PC-3 (cell line): Measurements from ENCODE around the gene COL27A1. TPM values are rescaled to one million over a fixed set of nuclear protein-coding genes. Genes with fewer than 3 reads are reported as not detected.

Source experiments
- ATAC-seq: fragments of 200-7000 bp; cut with Tn5 transposase; 2 replicates; pipeline ENCODE4 v1.9.1; 2020; ENCODE audit warnings: mild to moderate bottlenecking, moderate library complexity
- BruUV-seq: library from RNA; stranded (reverse); fragments of 400-500 nt; replicated peaks from 2 replicates; lab custom pipeline; 2021; lab: Mats Ljungman, UMichigan
- CTCF ChIA-PET: fragments of 300-600 bp; sonication (Branson Sonifier 250); formaldehyde crosslinking; loops from one replicate; lab custom pipeline; 2022; ENCODE audit warnings: antibody characterized with exemption; lab: Charles Lee
- POLR2A ChIA-PET: fragments of 300-600 bp; sonication (Branson Sonifier 250); formaldehyde crosslinking; loops from one replicate; lab custom pipeline; 2022; ENCODE audit warnings: antibody characterized with exemption; ENCODE audit not compliant: unreplicated experiment; lab: Charles Lee
- DNase-seq: peaks from one replicate; pipeline ENCODE4 v3.0.0-alpha.2; 2015
- H2AFZ ChIP-seq: fragments of 300-600 bp; sonication (generic); 2 replicates; pipeline ENCODE4 v1.6.0; 2016; ENCODE audit warnings: antibody characterized with exemption, low read length
- H3F3A ChIP-seq: fragments of 300-600 bp; sonication (generic); one replicate; pipeline ENCODE4 v1.6.0; 2017; ENCODE audit warnings: antibody characterized with exemption, low read length, control low read depth, mild to moderate bottlenecking; ENCODE audit not compliant: unreplicated experiment
- H3K27ac ChIP-seq: fragments of 300-600 bp; sonication (generic); 2 replicates; pipeline ENCODE4 v1.5.1; 2016; ENCODE audit warnings: mild to moderate bottlenecking, low read length
- H3K27me3 ChIP-seq: fragments of 300-600 bp; sonication (generic); 2 replicates; pipeline ENCODE4 v1.6.1; 2016; ENCODE audit warnings: low read length, mixed read lengths
- H3K36me3 ChIP-seq: fragments of 300-600 bp; sonication (generic); 2 replicates; pipeline ENCODE4 v1.6.1; 2016; ENCODE audit warnings: low read depth, mixed run types, low read length, mixed read lengths
- H3K4me1 ChIP-seq: fragments of 300-600 bp; sonication (generic); 2 replicates; pipeline ENCODE4 v1.5.1; 2016; ENCODE audit warnings: low read length; ENCODE audit not compliant: insufficient read depth
- H3K4me2 ChIP-seq: fragments of 300-600 bp; sonication (generic); 2 replicates; pipeline ENCODE4 v1.6.0; 2016; ENCODE audit warnings: low read length
- H3K4me3 ChIP-seq: fragments of 300-600 bp; sonication (generic); 2 replicates; pipeline ENCODE4 v1.5.1; 2016; ENCODE audit warnings: mild to moderate bottlenecking, low read length, mixed read lengths
- H3K79me2 ChIP-seq: fragments of 300-600 bp; sonication (generic); 2 replicates; pipeline ENCODE4 v1.6.1; 2017; ENCODE audit warnings: low read length, mixed read lengths
- H3K9ac ChIP-seq: fragments of 300-600 bp; sonication (generic); 2 replicates; pipeline ENCODE4 v1.6.0; 2016; ENCODE audit warnings: mild to moderate bottlenecking, low read length
- H3K9me2 ChIP-seq: fragments of 300-600 bp; sonication (generic); replicated peaks from 2 replicates; pipeline ENCODE4 v1.6.1; 2016; ENCODE audit warnings: mixed run types, low read length, mixed read lengths
- H3K9me3 ChIP-seq: fragments of 300-600 bp; sonication (generic); 2 replicates; pipeline ENCODE4 v1.6.1; 2016; ENCODE audit warnings: low read length, mixed read lengths
- H4K20me1 ChIP-seq: fragments of 300-600 bp; sonication (generic); 2 replicates; pipeline ENCODE4 v1.6.1; 2016; ENCODE audit warnings: low read length, mixed read lengths
- CTCF ChIP-seq: fragments of 300-600 bp; sonication (generic); conservative IDR thresholded peaks from 2 replicates; pipeline ENCODE4 v1.5.1; 2017; ENCODE audit warnings: antibody characterized with exemption, low read depth, mild to moderate bottlenecking, low read length
- EZH2 ChIP-seq: fragments of 300-600 bp; sonication (generic); IDR thresholded peaks from one replicate; pipeline ENCODE4 v1.6.1; 2017; ENCODE audit warnings: antibody characterized with exemption, mild to moderate bottlenecking, low read length; ENCODE audit not compliant: unreplicated experiment
- EZH2phosphoT487 ChIP-seq: fragments of 300-600 bp; sonication (generic); IDR thresholded peaks from 2 replicates; pipeline ENCODE4 v1.6.1; 2018; ENCODE audit warnings: mild to moderate bottlenecking, antibody characterized with exemption, low read length, borderline replicate concordance
- intact Hi-C: fragments of 100-400 bp; cut with micrococcal nuclease; formaldehyde crosslinking; loops from 2 replicates; pipeline ENCODE4 v1.9.0; 2023
- total RNA-seq: library from RNA; depleted of rRNA; stranded (reverse); fragments of >200 nt; gene quantifications from 2 replicates; pipeline ENCODE4 v1.2.3, GENCODE V29; 2014

COL27A1 gene
- total RNA-seq, 1 experiment from 2014 or later, result 4.3 TPM

GRCh38 chr9:114214686-114215414 lies 59.5 kb downstream of the COL27A1 start:
- no peak for DNase-seq
- Histone ChIP-seq H3K9me2 (no peaks in the 10 kb centered on the region), H3K9me3 (no peaks in the 10 kb centered on the region), H3K4me1 (0 out of 2 replicates have a peak, but pooled peaks cover 10% of the 10 kb centered on the region), H3K4me3 (no peak overlapping the region), H3K9ac (no peak overlapping the region), H3K4me2 (no peak overlapping the region), H4K20me1 (no peaks in the 10 kb centered on the region), H3F3A (no peaks in the 10 kb centered on the region), H2AFZ (no peak overlapping the region), H3K27ac (no peak overlapping the region), H3K79me2 (no peaks in the 10 kb centered on the region), H3K36me3 (no peaks in the 10 kb centered on the region), H3K27me3 (no peaks in the 10 kb centered on the region)
- intact Hi-C loops, result no loop called here
- no peak for TF ChIP-seq CTCF
- BruUV-seq, result no TSS peak
- no peak for ATAC-seq
- ChIA-PET POLR2A (no interaction called here), CTCF (no interaction called here)

- Histone ChIP-seq H3K36me3 (no peaks in the 10 kb centered on the region), H3K4me1 (0 out of 2 replicates have a peak, but pooled peaks cover 10% of the 10 kb centered on the region), H3K79me2 (no peaks in the 10 kb centered on the region), H3K9me2 (no peaks in the 10 kb centered on the region), H3K9me3 (no peaks in the 10 kb centered on the region), H3K9ac (no peak overlapping the region), H3K4me2 (no peak overlapping the region), H4K20me1 (no peaks in the 10 kb centered on the region), H3K27me3 (no peaks in the 10 kb centered on the region), H3K27ac (no peak overlapping the region), H3F3A (no peaks in the 10 kb centered on the region), H2AFZ (no peak overlapping the region), H3K4me3 (no peak overlapping the region)
- ChIA-PET CTCF (no interaction called here), POLR2A (no interaction called here)
- TF ChIP-seq CTCF, result no peak
- TF ChIP-seq EZH2, result no peak
- no peak for TF ChIP-seq EZH2phosphoT487
- intact Hi-C loops, result no loop called here
- DNase-seq, result no peak
- no TSS peak for BruUV-seq
- ATAC-seq, result no peak
These were observed 60.7 kb downstream of the COL27A1 start for GRCh38 chr9:114216081-114216480.

GRCh38 chr9:114216976-114217375 lies 61.6 kb downstream of the COL27A1 start:
- no peaks in the 10 kb centered on the region for H3K9me2 ChIP-seq
- H4K20me1 ChIP-seq, result no peaks in the 10 kb centered on the region
- H3K36me3 ChIP-seq, result no peaks in the 10 kb centered on the region
- H3K4me3 ChIP-seq, result no peak overlapping the region
- TF ChIP-seq CTCF (no peak), EZH2phosphoT487 (no peak), EZH2 (no peak)
- no peak overlapping the region for H2AFZ ChIP-seq
- H3K79me2 ChIP-seq, result no peaks in the 10 kb centered on the region
- DNase-seq (no peak), ATAC-seq (no peak)
- no peaks in the 10 kb centered on the region for H3K27me3 ChIP-seq
- H3K9ac ChIP-seq, result no peak overlapping the region
- H3K4me1 ChIP-seq, result peaks cover 18% of the 10 kb centered on the region; the same call in 1 of the 2 replicates
- H3K27ac ChIP-seq, result no peak overlapping the region
- no peaks in the 10 kb centered on the region for H3F3A ChIP-seq
- no peak overlapping the region for H3K4me2 ChIP-seq
- POLR2A ChIA-PET, result no interaction called here
- intact Hi-C loops, result no loop called here
- no TSS peak for BruUV-seq
- CTCF ChIA-PET, result no interaction called here
- no peaks in the 10 kb centered on the region for H3K9me3 ChIP-seq
